GM12873 (cell line): ENCODE data around the gene SEPTIN5.

ENCODE experiments used
- CTCF ChIP-seq: IDR thresholded peaks from 2 replicates; pipeline ENCODE4 v1.5.1; 2012; ENCODE audit warnings: low read depth, mild to moderate bottlenecking, moderate library complexity, low read length, control low read depth; ENCODE audit not compliant: insufficient read depth; ENCODE audit errors: missing control alignments

The SEPTIN5 gene

GRCh38 chr22:19738664-19739447, 24.6 kb downstream of the SEPTIN5 start:
- no peak for TF ChIP-seq CTCF

DNA sequence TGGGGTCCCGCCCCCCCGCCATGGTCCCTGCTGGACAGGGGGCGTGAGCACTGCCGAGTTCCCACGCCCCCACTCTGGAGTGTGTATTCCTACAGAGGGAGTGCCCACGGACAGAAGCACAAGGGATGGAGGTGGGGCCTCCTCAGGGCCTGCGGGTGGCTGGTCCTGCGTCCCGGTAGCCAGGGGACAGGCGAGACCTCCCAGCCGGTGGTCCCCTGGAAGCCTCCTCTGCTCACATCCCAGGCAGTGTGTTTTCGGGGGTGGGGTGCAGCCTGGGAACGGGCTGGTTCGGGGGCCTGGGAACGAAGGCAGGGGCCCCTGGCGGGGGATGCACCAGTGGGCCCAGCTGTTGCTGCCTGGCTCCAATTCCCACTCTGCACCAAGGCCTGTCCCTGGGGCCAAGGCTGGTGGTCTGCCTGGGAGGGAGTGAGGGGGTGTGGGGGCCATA, 25.2 kb downstream of the SEPTIN5 start:
- no peak for TF ChIP-seq CTCF

- TF ChIP-seq CTCF: no peak
These were observed 25.7 kb downstream of the SEPTIN5 start for GRCh38 chr22:19739911-19740449.

DNA sequence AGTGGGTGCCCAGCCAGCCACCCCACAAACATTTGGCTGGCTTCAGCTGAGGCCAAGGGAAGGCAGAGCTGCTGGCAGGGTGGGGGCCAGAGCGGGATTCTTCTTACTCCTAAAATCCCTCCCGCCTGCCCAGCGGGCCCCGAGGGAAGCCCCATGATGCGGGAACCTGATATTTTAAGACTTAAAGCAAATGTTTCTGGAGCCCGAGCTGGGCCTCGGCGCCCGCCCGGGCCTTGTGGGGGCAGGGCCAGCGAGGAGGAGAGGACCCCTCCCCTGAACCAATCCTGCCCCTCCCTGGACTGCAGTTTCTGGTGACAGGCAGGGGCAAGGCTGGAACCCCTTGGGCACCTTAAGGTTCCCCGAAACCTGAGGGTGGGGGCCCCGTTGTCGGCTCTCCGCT, 26.3 kb downstream of the SEPTIN5 start:
- TF ChIP-seq CTCF: no peak

DNA sequence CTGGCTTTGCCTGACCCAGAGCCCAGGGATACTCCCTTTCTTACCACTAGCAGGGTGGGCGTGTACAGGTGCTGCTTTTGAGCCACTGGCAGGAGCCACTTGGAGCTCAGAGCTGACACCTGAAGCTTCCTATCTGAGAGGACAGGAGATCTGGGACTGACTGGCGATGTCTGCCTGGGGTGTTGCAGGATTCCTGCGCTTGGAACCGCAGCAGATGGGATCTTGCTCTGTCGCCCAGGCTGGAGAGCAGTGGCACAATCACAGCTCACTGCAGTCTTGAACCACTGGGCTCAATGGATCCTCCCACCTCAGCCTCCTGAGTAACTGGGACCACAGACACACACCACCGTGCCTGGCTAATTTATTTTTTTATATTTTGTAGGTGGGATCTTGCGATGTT, 26.8 kb downstream of the SEPTIN5 start:
- no peak for TF ChIP-seq CTCF

GRCh38 chr22:19742160-19743066, 28.1 kb downstream of the SEPTIN5 start:
- no peak for TF ChIP-seq CTCF

DNA sequence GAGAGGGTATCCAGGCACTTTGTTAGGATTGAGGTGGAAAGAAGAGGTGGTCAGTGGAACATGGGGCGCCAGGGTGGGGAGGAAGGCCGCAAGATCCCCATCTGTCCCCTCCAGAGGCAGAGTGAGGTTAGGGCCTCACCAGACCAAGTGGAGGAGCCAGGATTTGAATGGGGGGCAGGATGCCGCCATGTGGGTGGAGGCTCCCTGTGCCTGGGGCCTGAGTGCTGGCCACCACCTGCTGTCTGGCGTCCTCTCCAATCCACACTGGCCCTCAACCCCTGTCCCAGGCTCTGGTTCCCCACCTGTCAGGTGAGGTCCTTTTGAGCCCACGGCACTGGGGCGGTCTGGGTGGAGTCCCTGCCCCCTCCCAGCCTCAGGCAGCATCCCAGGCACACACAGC, 28.8 kb downstream of the SEPTIN5 start:
- no peak for TF ChIP-seq CTCF
